Measurements from ENCODE around the gene HAT1.

GRCh38 chr2:171968509-171968908, 46.2 kb downstream of the HAT1 start:
- TF ChIP-seq CTCF (IDR thresholded peaks at IDR 0.05; ENCODE audit: low read depth, low read length, missing input control) (no peak), YY1 (IDR thresholded peaks at IDR 0.05) (no peak), TAF1 (conservative IDR thresholded peaks at IDR 0.05) (no peak)

Data from liver (tissue), 3 donors.